ENCODE results near the gene CALM1. TPM values are rescaled to one million over a fixed set of nuclear protein-coding genes. Genes with fewer than 3 reads are reported as not detected.

CALM1 gene
- total RNA-seq, 3 donors from 2014 or later (not counting 1 experiment from before 2014, with no cell fraction given), result 868 to 1,074 (median 907) TPM

- WGBS (ENCODE audit: insufficient coverage), result 93% methylated on average over 21 of the region's 21 CpGs
- Histone ChIP-seq H3K4me3 (ENCODE audit: low read length) (no peak overlapping the region), H3K36me3 (ENCODE audit: control insufficient read depth, insufficient read depth, low read length) (no peaks in the 10 kb centered on the region), H3K9me3 (ENCODE audit: control insufficient read depth, insufficient read depth, low read length) (no peaks in the 10 kb centered on the region), H3K27ac (ENCODE audit: low read length) (no peak overlapping the region), H3K27me3 (ENCODE audit: control insufficient read depth, insufficient read depth, low read length) (no peaks in the 10 kb centered on the region), H3K4me1 (ENCODE audit: control insufficient read depth, insufficient read depth, low read length) (peaks cover 4% of the 10 kb centered on the region)
- Mint-ChIP-seq H3K27ac (no peak overlapping the region), H3K9me3 (no peaks in the 10 kb centered on the region), H3K4me1 (no peaks in the 10 kb centered on the region), H3K36me3 (no peaks in the 10 kb centered on the region), H3K4me3 (no peak overlapping the region), H3K27me3 (ENCODE audit: low read depth in 2 of 2) (peaks cover 0 to 2% of the 10 kb centered on the region in 2 donors)
- ATAC-seq (no peak), DNase-seq (no peak)
- TF ChIP-seq CTCF (IDR thresholded peaks at IDR 0.05), result no peak
- intact Hi-C loops (cut with micrococcal nuclease), result no loop called here
Measured at GRCh38 chr14:90455100-90455571, 58.3 kb downstream of the CALM1 start.

- no peaks in the 10 kb centered on the region for H3K27me3 ChIP-seq (ENCODE audit: control insufficient read depth, insufficient read depth, low read length)
- Mint-ChIP-seq H3K4me3 (no peak overlapping the region), H3K27me3 (ENCODE audit: low read depth in 2 of 2) (peaks cover 0 to 2% of the 10 kb centered on the region in 2 donors), H3K4me1 (no peaks in the 10 kb centered on the region), H3K27ac (no peak overlapping the region), H3K36me3 (no peaks in the 10 kb centered on the region), H3K9me3 (no peaks in the 10 kb centered on the region)
- ATAC-seq (no peak), DNase-seq (no peak)
- no peak for TF ChIP-seq CTCF (IDR thresholded peaks at IDR 0.05)
- no peaks in the 10 kb centered on the region for H3K9me3 ChIP-seq (ENCODE audit: control insufficient read depth, insufficient read depth, low read length)
- no peak overlapping the region for H3K4me3 ChIP-seq (ENCODE audit: low read length)
- no peaks in the 10 kb centered on the region for H3K36me3 ChIP-seq (ENCODE audit: control insufficient read depth, insufficient read depth, low read length)
- intact Hi-C loops (cut with micrococcal nuclease), result no loop called here
- H3K4me1 ChIP-seq (ENCODE audit: control insufficient read depth, insufficient read depth, low read length), result peaks cover 4% of the 10 kb centered on the region
- H3K27ac ChIP-seq (ENCODE audit: low read length), result no peak overlapping the region
- 74% methylated on average over 4 of the region's 6 CpGs for WGBS (ENCODE audit: insufficient coverage)
Measured at GRCh38 chr14:90456551-90456950, 59.7 kb downstream of the CALM1 start.

GRCh38 chr14:90457186-90457585, 60.4 kb downstream of the CALM1 start:
- H3K4me3 ChIP-seq (ENCODE audit: low read length), result no peak overlapping the region
- TF ChIP-seq CTCF (IDR thresholded peaks at IDR 0.05), result no peak
- H3K4me1 ChIP-seq (ENCODE audit: control insufficient read depth, insufficient read depth, low read length), result peaks cover 4% of the 10 kb centered on the region
- H3K4me3 Mint-ChIP-seq, result no peak overlapping the region
- intact Hi-C loops (cut with micrococcal nuclease), result no loop called here
- H3K9me3 ChIP-seq (ENCODE audit: control insufficient read depth, insufficient read depth, low read length), result no peaks in the 10 kb centered on the region
- H3K4me1 Mint-ChIP-seq, result no peaks in the 10 kb centered on the region
- no peaks in the 10 kb centered on the region for H3K36me3 Mint-ChIP-seq
- no peaks in the 10 kb centered on the region for H3K27me3 ChIP-seq (ENCODE audit: control insufficient read depth, insufficient read depth, low read length)
- 80% methylated on average over 1 of the region's 4 CpGs for WGBS (ENCODE audit: insufficient coverage)
- no peak for ATAC-seq
- no peak for DNase-seq
- H3K9me3 Mint-ChIP-seq, result no peaks in the 10 kb centered on the region
- no peak overlapping the region for H3K27ac Mint-ChIP-seq
- H3K27ac ChIP-seq (ENCODE audit: low read length), result no peak overlapping the region
- H3K27me3 Mint-ChIP-seq (ENCODE audit: low read depth in 2 of 2), result peaks cover 0 to 2% of the 10 kb centered on the region in 2 donors
- H3K36me3 ChIP-seq (ENCODE audit: control insufficient read depth, insufficient read depth, low read length), result no peaks in the 10 kb centered on the region

Other genes starting within 250 kb of the CALM1 start
- gene PSMC1, start 140.5 kb upstream of the CALM1 start, total RNA-seq, result 10 to 100 TPM; 84.1 to 97.1 (median 93.1) TPM
- gene NRDE2, start 65.1 kb upstream of the CALM1 start, total RNA-seq, result 10 to 100 TPM; 32.6 to 46.3 (median 40.7) TPM

Measured in natural killer cell (primary cell).